D341Med (cell line): Measurements from ENCODE around the gene MYL3.
"Not testable (repeated sequence)": the region's sequence is repeated elsewhere in the genome, so short reads cannot be mapped to it uniquely, and the experiment has no call there.

ENCODE experiments used
- DNase-seq: peaks from one replicate; pipeline ENCODE4 v3.0.0; 2012; ENCODE audit warnings: low spot score

The MYL3 gene

DNA sequence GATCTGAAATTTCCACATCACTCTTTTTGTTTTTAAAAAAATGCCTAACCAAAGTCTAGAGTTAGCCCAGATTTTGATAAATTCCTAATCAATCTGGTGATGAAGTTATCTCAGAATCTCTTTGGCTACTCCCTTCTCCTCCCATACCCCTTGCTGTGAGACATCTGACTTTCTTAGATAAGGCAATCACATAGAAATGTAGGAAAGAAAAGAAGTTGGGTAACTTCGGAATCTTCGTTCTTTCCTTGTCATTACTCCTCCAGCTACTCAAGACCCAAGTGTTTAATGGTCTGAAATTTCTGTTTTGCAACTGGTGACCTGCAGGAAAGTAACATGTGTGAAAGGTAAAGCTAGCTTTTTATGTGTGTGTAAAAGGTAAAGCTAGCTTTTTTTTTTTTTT, 37.8 kb downstream of the MYL3 start:
- DNase-seq = no peak

DNA sequence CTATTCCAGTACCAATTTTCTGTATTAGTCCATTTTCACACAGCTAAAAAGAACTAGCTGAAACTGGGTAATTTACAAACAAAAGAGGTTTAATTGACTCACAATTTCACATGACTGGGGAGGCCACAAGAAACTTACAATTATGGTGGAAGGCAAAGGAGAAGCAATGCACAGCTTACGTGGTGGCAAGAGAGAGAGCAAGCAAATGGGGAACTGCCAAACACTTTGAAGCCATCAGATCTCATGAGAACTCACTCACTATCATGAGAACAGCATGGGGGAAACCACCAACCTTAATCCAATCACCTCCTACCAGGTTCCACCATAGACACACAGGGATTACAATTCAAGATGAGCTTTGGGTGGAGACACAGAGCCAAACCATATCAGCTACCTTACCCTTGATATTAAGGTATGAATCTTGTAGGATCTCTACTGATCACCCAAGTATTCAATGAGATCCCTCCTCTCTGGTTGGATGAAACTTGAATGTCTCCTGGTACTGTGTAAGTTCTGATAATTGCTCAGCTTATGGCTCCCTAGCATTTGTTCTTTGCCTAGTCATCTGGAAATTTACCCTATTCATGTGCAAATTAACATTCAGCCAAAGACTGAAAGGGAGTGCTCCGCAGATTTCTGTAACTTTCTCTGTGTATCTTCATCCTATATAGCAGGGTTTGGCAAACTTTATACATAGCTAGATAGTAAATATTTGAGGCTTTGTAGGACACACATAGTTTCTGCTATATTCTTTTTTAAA, 38.9 kb downstream of the MYL3 start:
- DNase-seq = no peak

DNA sequence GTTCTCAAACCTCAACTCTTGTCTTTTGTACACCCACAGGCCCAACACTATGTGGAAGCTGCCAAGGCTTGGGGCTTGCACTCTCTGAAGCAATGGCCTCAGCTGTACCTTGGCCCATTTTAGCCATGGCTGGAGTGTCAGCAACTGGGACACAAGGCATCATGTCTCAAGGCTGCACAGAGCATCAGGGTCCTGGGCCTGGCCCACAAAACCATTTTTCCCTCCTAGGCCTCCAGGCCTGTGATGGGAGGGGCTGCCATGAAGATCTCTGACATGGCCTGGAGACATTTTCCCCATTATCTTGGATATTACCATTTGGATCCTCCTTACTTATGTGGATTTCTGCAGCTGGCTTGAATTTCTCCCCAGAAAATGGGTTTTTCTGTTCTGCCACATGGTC, 39.9 kb downstream of the MYL3 start:
- not testable (repeated sequence) for DNase-seq

DNA sequence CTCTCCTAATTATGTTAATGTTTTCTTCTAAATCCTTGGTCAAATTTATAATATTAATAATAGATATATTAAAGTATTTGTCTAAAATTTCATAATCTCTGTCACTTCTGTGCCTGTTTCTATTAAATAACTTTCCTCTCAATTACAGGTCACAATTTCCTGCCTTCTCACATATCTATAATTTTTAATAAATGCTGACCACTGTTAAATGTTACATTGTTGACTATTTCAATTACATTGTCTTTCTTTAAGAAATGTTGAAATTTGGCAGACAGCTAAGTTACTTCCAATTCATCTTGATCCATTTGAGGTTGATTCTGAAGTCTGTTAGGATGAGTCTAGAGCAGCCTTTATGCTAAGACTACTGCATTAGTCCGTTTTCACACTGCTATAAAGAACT, 41.7 kb downstream of the MYL3 start:
- no peak for DNase-seq

DNA sequence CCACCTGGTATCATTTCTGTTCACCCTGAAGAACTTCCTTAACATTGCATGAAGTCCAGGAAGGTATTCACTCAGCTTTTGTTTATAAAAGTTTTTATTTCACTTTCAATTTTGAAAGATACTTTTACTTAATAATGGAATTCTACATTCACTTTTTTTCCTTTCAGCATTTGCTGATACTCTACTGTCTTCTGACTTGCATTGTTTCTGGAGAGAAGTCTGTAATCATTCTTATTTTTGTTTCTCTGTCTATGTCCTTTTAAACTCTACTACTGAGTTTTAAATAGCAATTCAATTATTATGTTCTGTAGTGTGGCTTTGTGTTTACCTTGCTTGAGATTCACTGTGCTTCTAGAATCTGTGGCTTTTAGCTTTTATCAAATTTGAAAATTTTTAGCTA, 42.4 kb downstream of the MYL3 start:
- no peak for DNase-seq

DNA sequence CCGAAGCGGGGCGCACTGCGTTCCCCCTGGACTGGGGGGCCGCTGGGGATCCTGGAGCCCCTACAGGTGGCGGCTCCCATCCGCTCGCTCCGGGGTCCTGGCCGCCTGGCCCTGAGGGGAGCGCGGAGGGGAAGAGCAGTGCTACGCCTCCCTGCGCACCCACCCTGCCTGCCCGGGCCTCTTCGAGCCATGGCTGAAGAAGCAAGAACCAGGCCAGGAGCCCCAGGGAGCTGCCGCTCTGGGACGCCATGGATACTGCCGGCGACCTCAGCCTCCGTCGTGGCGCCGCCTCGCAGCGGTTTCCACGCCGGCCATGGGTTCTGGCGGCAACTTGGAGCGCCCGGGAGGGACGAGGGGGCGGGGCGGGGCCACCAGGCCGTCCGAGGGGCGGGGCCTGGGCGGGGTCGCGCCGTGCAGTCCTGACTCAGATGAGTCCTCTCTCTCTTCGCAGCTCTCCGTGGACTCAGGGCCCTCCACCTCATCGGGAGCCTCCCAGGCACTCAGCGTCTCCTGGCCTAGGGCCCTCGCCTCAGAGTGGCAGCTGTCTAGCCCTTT, 50.9 kb downstream of the MYL3 start:
- DNase-seq = peak; percentile 42

DNA sequence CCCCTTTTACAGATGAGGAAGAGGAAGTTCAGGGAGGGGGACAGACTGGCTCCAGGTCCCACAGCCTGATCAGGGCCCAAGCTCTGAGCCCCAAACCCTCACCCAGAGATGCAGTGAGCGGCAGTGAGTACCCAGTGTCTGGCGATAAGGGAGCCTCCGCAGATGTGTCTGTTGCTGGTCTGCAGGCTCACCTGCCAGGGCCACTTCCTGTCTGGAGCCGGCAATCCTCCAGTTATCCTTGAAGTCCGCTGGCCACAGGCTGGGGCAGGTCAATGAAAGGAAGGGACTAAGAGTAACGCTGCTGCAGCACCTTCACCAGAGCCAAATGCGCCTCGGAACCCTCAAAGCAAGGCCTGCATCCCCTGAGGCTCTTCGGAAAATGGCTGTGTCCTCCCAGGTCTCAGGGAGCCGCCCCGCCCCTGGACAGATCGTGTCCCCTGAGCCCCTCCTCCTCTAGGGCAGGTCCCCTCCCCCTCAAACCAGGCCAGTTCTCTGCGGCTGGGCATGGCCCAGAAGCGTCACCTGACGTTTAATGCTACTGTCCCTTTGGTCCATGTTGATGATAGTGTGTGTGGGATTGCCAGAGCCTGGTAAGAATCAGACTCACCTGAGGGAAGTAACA, 51.5 kb downstream of the MYL3 start:
- no peak for DNase-seq

DNA sequence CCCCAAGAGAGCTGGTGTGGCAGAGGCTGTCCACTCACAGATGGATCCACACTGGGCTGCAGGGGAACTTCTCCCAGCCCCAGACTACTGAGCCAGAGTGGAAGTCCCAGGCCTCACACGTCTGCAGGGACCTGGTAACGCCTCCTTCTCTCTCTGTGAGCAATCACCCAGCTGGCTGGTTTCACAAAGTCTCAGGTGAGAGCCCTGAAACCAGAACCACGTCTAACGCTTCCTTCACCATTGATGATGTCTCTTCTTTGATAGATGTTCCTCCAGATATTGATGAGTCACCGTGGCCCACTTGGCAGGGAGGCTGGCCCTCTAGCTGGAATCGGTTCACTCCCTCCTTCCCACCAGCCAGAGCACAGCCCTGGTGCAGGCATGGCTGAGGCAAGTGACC, 54.5 kb downstream of the MYL3 start:
- not testable (repeated sequence) for DNase-seq
